MM.1S (cell line): Measurements from ENCODE around the gene TUFM.

Source experiments
- CTCF ChIP-seq: fragments of 300-600 bp; sonication (generic); IDR thresholded peaks from 2 replicates; pipeline ENCODE4 v1.5.1; 2016; ENCODE audit warnings: antibody characterized with exemption, low read length, mixed read lengths
- EZH2phosphoT487 ChIP-seq: fragments of 300-600 bp; sonication (generic); IDR thresholded peaks from 2 replicates; pipeline ENCODE4 v1.6.1; 2018; ENCODE audit warnings: antibody characterized with exemption, low read length

DNA sequence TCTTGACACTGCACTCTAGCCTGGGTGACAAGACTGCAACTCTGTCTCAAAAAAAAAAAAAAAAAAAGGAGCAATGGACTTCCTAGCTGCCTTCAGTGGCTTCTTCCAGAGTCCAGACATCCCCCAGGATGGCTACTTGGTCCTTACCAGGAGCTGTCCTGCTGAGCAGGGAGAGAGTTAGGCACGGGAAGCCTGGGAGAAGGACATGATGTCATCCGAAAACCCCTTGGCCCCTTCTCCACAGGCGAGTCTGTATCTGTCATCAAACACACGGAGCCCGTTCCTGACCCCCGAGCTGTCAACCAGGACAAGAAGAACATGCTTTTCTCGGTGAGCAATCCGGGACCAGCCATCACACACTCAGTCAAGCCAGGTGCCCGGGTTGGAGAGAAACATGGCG lies 40.8 kb upstream of the TUFM start:
- TF ChIP-seq CTCF (no peak), EZH2phosphoT487 (no peak)
